Tibial nerve (tissue), 4 donors: Measurements from ENCODE around the gene COL4A1.
A peak's percentile ranks its signal among the peaks of the same experiment; 100 is the strongest.

Source experiments
- CTCF ChIP-seq, 5 experiments: fragments of 200-600 bp in 3 of 5; fragments of 450-650 bp in 2 of 5; sonication (generic) in 3 of 5; IDR thresholded peaks; one replicate each; pipeline ENCODE4 v1.5.1; 2016 to 2019; ENCODE audit warnings: antibody characterized with exemption in 5 of 5, mild to moderate bottlenecking in 3 of 5, moderate library complexity in 2 of 5
- EP300 ChIP-seq, 2 donors: sonication (generic); formaldehyde crosslinking; IDR thresholded peaks; one replicate each; pipeline ENCODE4 v1.6.1; 2017; ENCODE audit warnings: antibody characterized with exemption in 2 of 2, mild to moderate bottlenecking in 1 of 2

- TF ChIP-seq EP300 (IDR thresholded peaks at IDR 0.05), result peak; percentile 39 to 70
- peak in 1 of 5 experiments; percentile 6 for TF ChIP-seq CTCF (IDR thresholded peaks at IDR 0.05)
Measured at GRCh38 chr13:110138010-110138699, 168.8 kb downstream of the COL4A1 start.
